IPS-NIHi11 (cell line): ENCODE data around the gene PDE4D.
"Not testable (repeated sequence)": the region's sequence is repeated elsewhere in the genome, so short reads cannot be mapped to it uniquely, and the experiment has no call there.

Source experiments
- DNase-seq: peaks from one replicate; pipeline ENCODE4 v3.0.0; 2012; ENCODE audit warnings: mixed read lengths, low spot score

PDE4D gene

DNA sequence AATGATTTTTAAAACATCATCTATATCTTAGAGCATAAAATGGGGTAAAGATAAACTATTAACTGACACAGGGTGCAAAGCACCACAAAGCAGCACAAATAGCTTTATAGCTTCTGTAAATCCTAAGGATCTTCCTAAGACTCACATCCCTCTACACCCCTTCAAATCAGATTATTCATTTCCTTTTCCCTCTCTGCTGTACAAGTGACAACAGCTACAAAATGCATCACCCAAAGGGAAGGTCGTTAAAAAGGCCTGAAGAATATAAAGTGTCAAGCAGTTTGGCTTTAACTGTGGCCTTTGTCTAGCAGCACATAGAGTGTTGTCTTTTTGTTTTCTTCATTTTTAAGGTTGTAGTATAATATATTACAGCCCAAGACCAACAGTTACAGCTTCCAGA is 422.1 kb downstream of the PDE4D start:
- DNase-seq: no peak

GRCh38 chr5:59467969-59468368 is 425.6 kb downstream of the PDE4D start:
- no peak for DNase-seq

DNA sequence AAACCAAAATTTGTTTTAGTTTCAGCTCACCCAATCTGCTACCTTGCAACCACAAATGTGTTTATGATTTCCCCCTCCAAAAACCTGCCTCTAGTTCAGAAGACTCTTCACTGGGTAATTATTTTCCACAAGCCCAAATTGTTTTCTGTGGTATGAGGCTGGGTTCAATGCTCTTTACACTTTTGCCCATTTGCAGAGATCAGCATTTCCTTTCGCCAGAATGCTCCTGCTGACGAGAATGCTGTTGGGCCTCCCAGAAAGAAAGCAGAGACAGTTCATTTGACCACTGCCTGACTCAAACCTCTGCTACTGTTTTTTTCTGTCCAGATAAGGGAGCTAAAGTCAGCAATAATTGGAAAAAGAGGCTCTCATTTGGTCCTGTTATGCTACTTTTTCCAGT is 427.3 kb downstream of the PDE4D start:
- DNase-seq: no peak

- DNase-seq: no peak
Measured at GRCh38 chr5:59464969-59465368, 428.6 kb downstream of the PDE4D start.

GRCh38 chr5:59463618-59464166 is 429.8 kb downstream of the PDE4D start:
- DNase-seq: not testable (repeated sequence)

GRCh38 chr5:59462956-59463355 is 430.6 kb downstream of the PDE4D start:
- no peak for DNase-seq

DNA sequence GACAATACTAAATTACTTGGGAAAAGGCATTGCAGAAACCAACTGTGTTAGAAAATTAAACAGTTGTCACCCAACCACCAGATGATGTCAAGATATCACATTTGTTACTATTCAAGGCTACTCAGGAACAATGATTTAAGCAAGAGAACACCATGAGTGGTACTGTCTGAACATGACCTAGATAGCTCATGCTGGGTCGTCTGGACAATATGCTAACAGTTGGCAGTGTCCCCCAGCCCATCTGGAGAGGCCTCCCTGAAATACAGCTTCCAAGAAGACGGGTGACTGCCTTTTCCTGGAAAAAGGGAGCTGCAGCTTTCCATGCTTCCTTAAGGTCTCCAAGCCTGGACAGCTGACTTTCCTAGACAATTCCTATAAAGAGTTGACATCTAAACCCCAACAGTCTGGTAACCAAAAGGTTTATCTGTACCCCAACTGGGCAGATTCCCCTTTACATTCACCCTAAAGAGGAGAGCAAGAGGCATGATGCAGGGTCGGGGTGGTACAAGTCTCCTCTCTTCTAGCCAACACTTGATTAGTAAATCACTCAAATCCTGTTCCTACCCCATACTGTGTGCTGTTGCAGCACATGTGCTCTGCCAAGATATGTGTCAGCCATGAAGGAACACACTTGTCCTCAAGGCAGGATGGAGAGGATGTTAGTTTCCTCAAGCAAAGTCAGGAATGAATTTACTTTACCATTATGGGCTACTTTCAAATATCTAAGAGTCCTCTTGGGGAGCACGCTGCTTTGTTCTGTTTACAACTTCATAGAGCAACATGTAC is 433.0 kb downstream of the PDE4D start:
- no peak for DNase-seq

GRCh38 chr5:59458966-59459729 is 434.4 kb downstream of the PDE4D start:
- no peak for DNase-seq

- no peak for DNase-seq
Measured at GRCh38 chr5:59458321-59458720, 435.2 kb downstream of the PDE4D start.

- DNase-seq: no peak
Measured at GRCh38 chr5:59449905-59450644, 443.5 kb downstream of the PDE4D start.

DNA sequence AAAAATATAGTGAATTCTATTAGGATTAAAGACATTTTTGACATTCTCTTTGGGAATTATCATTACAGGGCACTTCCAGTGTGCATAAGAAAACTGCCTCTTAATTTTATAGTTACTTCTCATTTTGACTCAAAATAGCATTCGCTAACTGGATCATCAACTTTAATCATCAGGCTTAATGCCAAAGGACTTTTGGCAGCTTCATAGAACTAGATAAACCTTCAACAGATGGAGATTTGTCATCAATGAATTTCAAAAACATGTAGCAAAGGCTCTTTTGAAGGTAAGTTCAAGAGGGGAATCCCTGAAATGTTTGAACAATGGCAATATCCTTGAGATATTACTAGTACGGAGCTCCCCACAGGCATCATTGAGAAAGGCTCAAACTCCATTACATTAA is 447.2 kb downstream of the PDE4D start:
- no peak for DNase-seq

DNA sequence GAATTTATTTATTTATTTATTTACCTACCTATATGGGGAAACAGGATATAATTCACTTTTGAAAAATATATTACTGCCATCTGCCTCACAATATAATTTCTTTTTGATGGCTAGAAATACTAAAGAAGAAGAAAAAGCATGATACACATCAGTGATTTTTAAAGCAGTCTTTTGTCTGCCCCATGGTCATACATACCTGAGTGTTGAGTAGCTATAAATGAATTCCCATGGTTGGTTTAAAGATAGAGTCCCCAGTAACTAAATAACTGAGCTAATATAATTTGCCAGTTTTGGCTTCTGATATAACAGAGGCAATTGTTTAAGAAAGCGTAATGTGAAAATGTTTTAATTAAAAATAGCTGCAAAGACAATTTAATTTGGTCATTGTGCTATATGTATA is 447.8 kb downstream of the PDE4D start:
- no peak for DNase-seq

- DNase-seq: no peak
Measured at GRCh38 chr5:59439303-59439702, 454.2 kb downstream of the PDE4D start.

- DNase-seq: no peak
Measured at GRCh38 chr5:59437176-59437575, 456.4 kb downstream of the PDE4D start.

DNA sequence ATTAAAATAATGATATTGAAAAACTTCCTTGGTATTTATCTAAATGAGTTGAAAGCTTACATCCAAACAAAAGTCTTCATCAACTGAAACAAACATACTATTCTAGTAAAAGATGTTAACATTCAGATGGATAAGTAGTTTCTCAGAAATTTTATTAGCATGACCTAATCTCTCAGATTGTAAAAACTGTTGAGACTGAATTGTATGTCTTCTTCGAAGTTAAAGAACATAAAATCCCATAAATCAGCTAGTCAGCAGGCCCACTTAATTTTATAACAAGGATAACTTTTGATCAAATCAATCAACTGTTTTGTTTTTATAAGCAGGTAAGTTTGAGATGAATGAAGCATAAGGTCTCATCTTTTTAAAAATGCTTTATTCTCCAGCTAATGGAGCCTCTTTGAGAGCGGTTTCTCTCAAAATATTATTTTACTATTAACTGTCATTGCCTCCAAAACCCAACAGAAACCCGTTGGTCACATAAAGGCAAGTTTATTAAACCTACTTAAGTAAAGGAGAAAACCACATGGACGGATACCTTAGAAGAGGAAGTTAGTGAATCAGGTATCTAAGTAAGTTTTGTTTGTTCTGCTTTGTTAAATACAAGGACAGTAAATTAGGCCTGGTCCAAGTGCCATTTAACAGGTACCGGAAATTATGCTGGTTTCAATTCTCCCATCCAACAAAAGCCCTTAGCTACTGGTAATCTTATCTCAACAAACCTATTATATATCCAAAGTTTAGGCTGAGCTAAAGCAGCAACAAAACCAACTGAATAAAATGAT is 457.0 kb downstream of the PDE4D start:
- DNase-seq: no peak

- no peak for DNase-seq
Measured at GRCh38 chr5:59433174-59433573, 460.4 kb downstream of the PDE4D start.

GRCh38 chr5:59430066-59430685 is 463.4 kb downstream of the PDE4D start:
- no peak for DNase-seq

DNA sequence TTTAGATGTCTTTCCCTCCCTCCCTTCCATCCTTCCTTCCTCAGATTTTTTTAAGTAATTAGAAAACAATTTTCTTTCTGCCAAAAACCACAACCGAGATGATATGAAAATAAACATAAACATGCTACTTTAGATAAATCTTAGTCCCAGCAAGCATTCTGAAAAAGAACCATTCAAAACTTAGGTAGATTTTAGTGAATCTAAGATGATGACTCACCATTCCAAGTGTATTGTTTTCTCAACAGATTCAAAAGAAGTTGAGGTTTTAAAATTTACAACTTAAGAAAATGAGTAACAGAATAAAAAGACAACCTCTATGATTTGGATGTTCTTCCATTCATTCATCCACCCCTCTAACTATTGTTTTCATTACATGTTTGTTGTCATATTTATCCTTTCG is 465.1 kb downstream of the PDE4D start:
- no peak for DNase-seq

- no peak for DNase-seq
Measured at GRCh38 chr5:59424515-59424914, 469.0 kb downstream of the PDE4D start.

GRCh38 chr5:59423021-59423420 is 470.5 kb downstream of the PDE4D start:
- DNase-seq: no peak
